NCI-H69 (cell line): ENCODE results near the gene CD70.
"Not testable (repeated sequence)": the region's sequence is repeated elsewhere in the genome, so short reads cannot be mapped to it uniquely, and the experiment has no call there.

Experiments used
- DNase-seq: peaks from one replicate; lab custom pipeline; 2025; lab: John Stamatoyannopoulos, UW

The CD70 gene

GRCh38 chr19:6597471-6598253 lies 6.7 kb upstream of the CD70 start:
- DNase-seq, result not testable (repeated sequence)

- DNase-seq, result no peak
Measured at GRCh38 chr19:6596621-6597020, 5.7 kb upstream of the CD70 start.

- no peak for DNase-seq
Measured at GRCh38 chr19:6593651-6594416, 2.9 kb upstream of the CD70 start.

GRCh38 chr19:6590258-6590826 lies 608 bp downstream of the CD70 start:
- no peak for DNase-seq

GRCh38 chr19:6589711-6590257 lies 1.2 kb downstream of the CD70 start:
- no peak for DNase-seq

GRCh38 chr19:6588508-6589345 lies 2.2 kb downstream of the CD70 start:
- DNase-seq, result no peak

- DNase-seq, result no peak
Measured at GRCh38 chr19:6587998-6588507, 2.9 kb downstream of the CD70 start.

- DNase-seq, result peak; percentile 6
Measured at GRCh38 chr19:6587093-6587820, 3.7 kb downstream of the CD70 start.

GRCh38 chr19:6586726-6587092 lies 4.2 kb downstream of the CD70 start:
- no peak for DNase-seq

GRCh38 chr19:6586056-6586455 lies 4.9 kb downstream of the CD70 start:
- no peak for DNase-seq

- DNase-seq, result not testable (repeated sequence)
Measured at GRCh38 chr19:6582515-6583484, 8.2 kb downstream of the CD70 start.

- no peak for DNase-seq
Measured at GRCh38 chr19:6580313-6580712, 10.6 kb downstream of the CD70 start.

- DNase-seq, result no peak
Measured at GRCh38 chr19:6579450-6580178, 11.3 kb downstream of the CD70 start.

- peak; percentile 23 for DNase-seq
Measured at GRCh38 chr19:6577476-6578125, 13.3 kb downstream of the CD70 start.

- DNase-seq, result no peak
Measured at GRCh38 chr19:6576869-6577475, 14.0 kb downstream of the CD70 start.

- DNase-seq, result no peak
Measured at GRCh38 chr19:6573350-6573749, 17.6 kb downstream of the CD70 start.

GRCh38 chr19:6572217-6572616 lies 18.7 kb downstream of the CD70 start:
- DNase-seq, result no peak

- DNase-seq, result no peak
Measured at GRCh38 chr19:6571167-6571566, 19.8 kb downstream of the CD70 start.
